Ramos (cell line): ENCODE measurements around the gene CACNG7.
"Not testable (repeated sequence)": the region's sequence is repeated elsewhere in the genome, so short reads cannot be mapped to it uniquely, and the experiment has no call there.

Experiments
- in situ Hi-C: fragments of 300-500 bp; cut with MboI; formaldehyde crosslinking; loops from one replicate; pipeline ENCODE4 v1.14.3; 2022; ENCODE audit warnings: low sequenced_read_pairs; ENCODE audit not compliant: unreplicated experiment

The CACNG7 gene, protein sequence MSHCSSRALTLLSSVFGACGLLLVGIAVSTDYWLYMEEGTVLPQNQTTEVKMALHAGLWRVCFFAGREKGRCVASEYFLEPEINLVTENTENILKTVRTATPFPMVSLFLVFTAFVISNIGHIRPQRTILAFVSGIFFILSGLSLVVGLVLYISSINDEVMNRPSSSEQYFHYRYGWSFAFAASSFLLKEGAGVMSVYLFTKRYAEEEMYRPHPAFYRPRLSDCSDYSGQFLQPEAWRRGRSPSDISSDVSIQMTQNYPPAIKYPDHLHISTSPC

DNA sequence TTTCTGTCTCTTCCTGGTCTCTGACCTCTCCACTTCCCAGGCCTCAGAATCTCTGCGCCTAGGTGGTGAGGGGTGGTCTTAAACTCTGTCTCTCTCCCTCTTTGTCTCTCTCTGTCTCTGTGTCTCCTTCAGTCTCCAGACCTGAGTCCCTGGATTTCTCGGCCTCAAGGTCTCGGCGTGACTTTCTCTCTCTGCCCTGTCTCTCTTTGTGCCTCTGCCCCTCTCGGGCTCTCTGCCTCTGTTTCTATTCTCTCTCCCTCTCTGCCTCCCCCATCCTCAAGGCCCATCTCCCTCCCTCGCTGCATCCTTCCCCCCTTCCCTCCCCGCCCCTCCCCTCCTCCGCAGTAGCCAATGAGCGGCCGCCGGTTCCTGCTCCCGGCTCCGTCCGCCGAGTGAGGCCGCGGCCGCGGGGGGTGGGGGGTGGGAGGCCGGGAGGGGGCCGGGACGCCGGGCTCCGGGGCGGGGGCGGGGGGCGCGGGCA, at the start of gene CACNG7:
CACNG7 (plus strand) TSS at position 344 of the 481 bp plus-strand sequence. CDS start 3,554 bp downstream, outside the sequence.
- in situ Hi-C loops: no loop called here

DNA sequence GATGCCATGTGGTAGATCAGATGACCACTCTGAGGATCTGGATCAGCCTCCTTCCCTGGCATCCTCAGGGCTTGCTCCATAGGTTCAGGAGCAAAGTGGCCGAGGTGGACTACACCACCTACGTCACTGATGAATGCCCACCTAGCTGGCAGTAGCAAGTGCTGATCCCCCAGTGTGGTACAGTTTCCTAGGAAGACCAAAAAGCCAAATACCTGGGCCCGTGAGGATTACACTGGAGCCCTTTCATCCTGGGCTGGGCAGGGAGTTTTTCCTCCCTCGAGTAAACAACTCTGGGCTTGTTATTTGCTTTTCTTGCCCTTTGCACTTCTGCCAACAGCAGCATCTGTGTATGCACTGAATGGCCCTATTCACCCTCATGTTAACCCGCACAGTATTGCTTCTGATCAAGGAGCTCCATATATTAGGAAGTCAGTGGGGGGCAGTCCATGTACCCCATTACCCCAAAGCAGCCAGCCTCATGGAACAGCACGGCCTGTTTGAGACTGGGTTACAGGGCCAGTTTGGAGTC, 44.7 kb upstream of the CACNG7 start:
- in situ Hi-C loops: no loop called here

DNA sequence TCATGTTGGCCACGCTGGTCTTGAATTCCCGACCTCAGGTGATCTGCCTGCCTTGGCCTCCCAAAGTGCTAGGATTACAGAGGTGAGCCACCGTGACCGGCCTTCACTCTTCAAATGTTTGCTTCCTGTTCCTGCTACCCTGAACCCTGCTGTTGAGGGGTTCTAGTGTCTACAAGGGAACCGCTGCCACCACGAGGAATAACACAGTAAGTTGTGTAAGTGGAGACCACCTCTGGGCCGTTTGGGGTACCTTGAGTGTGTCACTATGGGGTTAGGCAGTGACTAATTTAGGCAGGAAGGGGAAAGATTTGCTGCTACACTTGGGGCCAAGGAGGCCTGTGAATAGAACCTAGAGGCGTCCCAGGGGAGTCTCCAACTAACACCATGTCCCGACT, 43.6 kb upstream of the CACNG7 start:
- in situ Hi-C loops: no loop called here

DNA sequence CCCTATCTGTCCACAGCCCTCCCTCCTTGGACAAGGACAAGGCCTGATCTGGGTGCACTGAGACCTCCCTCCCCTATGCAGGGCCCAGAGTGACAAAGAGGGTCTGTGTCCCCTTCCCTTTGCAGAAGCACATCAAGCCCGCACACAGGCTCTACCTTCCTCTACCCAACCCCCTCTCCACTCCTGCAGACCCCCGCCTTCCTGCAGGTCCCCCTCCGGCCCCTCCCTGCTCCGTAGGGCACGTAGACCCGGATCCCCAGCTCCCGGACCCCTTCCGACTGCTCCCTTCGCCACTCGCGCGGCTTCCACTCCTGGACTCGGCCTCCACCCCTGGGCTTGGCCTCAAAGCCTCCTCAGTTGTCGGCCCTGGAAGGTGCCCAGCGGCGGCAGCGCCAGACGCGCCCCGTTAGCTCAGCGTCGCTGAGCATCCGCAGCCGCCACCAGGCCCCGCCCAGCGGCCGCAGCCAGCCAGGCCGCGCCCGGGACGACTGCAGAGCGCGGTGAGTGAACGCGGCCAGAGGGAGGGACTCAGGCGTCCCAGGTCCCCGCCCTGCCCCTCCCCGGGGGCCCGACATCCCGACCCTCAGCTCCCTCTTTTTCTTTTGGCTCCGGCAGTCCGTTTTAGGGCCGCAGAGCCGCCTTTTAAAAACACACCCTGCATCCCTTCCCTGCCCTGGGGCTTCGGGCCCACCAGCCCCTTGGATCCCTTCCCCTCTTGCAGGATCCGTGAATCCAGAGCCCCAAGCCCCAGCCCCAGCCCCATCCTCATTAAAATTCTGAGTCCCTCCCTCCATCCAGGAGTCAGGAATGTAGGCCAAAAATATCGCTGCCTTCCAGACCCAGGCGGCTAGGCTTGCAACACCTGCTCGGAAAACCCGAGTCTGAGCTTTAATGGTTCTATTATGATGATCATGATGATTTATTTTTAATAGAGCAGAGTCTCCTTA, 42.9 kb upstream of the CACNG7 start:
- in situ Hi-C loops: no loop called here

DNA sequence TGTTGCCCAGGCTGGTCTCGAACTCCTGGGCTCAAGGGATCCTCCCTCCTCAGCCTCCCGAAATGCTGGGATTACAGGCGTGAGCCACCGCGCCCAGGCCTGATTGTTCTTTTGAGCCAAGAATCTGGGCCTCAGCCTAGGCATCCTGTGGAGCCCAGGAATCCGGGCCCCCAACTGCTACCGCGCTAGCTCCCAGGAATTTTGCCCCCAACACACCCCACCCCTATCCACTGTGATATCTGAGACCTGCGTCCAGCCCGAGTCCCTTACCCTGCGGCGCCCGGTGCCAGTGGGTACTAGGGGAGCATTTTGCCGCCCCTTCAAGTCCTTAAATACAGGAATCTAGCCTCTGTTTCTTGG, 42.2 kb upstream of the CACNG7 start:
- in situ Hi-C loops: no loop called here

DNA sequence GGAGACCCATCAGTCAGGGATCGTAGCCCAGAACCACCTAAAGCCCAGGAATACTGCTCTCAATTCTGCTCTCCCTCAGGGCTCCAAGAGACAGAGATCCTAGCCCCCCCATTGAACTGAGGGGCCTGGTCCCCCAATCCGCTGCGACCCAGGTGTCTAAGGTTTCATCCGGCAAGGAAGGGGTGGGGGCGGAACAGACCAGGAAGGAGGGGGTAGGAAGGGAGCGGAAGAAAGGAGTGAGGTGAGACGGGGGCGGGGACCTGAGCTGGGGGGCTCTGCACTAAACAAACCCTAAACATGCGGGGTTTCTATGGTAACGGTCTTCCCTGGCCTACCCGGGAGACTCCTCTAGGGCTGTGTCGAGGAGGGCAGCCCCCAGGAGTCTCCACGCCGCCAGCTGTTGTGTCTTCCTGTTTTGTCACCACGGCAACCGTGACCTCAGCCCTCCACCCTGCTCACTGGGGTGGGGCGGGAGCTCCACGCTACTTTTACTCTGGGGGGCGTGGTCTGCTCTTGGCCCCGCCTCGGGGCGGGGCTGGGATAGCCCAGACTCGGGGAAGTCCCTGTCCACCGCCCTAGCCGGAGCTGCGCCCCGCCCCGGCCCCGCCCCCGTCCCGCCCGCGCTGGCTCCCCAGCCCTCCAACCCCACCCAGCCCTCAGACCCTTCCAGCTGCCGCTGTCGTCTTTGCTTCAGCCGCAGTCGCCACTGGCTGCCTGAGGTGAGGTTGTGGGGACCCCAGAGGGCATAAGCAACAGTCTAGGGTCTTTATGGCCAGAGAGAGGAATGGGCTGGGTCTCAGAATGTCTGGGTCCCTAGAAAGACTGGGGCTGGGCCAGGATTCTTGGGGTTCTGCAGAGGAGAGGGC, 41.6 kb upstream of the CACNG7 start, which contains the start of gene MYADM:
MYADM (plus strand) TSS at position 659 of the 866 bp plus-strand sequence. CDS start 5,647 bp downstream, outside the sequence.
- in situ Hi-C loops: no loop called here

DNA sequence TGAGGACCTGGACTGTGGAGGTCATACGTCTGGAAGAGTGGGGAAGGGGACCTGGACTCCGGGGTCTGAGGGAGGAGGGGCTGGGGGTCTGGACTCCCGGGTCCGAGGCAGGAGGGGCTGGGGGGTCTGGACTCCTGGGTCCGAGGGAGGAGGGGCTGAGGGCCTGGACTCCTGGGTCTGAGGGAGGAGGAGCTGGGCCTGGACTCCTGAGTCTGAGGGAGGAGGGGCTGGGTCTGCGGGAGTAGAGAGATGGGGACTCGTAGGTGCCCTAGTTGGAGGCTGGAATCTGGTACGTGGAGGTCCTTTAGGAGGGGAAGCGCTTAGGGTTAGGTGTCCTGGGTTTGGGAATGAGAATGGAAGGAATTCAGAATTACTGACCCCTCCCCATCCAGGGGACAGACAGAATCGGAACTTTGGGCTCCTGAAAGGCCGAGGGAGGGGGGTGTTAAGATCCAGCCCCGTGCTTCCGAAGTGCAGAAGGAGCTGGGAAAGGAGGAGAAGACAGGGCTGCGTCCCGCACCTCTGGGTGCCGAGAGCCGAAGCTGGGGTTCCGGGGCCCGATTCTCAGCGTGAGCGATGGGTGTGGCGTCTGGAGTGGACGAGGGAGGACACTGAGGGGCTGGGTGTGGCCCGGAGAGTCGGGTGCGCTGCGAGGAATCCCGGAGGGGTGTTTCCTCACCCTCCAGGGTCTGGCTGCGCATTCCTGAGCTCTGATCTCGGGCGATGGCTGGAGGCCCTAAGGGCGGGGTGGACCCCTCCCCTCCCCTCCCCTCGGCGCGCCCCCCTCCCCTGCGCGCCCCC, 40.8 kb upstream of the CACNG7 start:
- in situ Hi-C loops: no loop called here

DNA sequence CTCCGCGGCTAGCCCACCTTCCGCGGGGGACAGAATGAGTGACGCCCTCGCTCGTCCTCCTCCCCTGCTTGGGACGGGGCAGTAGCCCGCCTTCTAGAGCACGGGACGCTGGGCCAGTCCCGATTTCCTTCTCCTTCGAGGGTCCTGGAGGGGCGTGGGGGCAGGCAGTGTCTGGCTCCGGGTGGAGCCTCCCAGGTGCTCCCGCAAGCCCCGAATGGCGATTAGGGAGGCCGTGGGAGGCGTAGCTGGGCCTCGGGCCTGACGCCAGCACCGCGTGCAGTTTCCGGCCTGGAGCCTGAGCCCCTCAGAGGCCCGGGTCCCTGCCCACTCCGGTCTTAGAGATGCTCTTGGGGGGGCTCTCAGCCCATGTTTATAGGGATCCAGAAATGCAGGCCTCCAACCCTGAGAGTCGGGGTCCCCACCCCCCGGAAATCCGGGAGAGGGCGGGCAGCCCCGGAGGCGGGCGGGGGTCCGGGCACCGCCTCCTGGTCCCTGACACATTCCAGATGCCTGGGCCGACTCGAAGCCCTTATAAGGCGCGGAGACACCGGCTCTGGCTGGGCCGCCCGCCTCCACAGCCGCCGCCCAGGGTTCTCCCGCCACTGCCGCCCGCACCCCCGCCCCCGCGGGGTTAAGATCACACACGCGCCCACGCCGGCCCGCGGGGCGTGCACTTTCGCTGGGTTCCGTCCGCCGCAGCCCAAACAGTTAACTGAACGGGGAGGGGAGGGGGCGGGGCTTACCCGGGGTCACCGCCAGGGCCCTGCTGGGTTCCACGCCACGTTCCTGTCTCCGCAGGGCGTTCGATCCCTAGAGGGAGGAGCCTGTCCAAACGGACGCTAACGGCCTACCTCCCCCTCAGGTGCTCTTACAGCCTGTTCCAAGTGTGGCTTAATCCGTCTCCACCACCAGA, 39.9 kb upstream of the CACNG7 start:
- in situ Hi-C loops: no loop called here

DNA sequence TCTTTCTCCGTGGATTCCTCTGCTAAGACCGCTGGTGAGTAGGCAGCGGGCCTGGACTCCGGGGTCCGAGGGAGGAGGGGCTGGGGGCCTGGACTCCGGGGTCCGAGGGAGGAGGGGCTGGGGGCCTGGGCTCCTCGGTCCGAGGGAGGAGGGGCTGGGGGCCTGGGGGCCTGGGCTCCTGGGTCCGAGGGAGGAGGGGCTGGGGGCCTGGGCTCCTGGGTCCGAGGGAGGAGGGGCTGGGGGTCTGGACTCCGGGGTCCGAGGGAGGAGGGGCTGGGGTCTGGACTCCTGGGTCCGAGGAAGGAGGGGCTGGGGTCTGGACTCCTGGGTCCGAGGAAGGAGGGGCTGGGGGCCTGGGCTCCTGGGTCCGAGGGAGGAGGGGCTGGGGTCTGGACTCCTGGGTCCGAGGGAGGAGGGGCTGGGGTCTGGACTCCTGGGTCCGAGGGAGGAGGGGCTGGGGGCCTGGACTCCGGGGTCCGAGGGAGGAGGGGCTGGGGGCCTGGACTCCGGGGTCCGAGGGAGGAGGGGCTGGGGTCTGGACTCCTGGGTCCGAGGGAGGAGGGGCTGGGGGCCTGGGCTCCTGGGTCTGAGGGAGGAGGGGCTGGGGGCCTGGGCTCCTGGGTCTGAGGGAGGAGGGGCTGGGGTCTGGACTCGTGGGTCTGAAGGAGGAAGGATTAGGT, 39.1 kb upstream of the CACNG7 start:
- in situ Hi-C loops: not testable (repeated sequence)

DNA sequence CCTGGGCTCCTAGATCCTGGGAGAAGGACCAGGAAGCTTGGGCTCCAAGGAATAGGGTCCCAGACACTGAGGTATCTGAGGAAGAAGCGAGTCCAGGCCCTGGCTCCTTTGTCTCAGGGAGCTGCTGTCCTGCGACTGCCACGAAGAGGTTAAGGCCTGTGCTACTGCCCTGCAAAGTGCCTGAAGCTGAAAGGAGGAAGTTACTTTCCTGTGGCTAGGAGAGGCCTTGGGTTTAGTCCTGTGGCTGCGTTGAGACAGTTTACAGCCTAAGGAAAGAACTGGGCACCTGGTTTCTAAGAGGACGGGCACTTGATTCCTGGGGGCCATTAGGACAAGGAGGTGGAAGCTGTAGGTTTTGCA, 38.6 kb upstream of the CACNG7 start:
- in situ Hi-C loops: no loop called here

DNA sequence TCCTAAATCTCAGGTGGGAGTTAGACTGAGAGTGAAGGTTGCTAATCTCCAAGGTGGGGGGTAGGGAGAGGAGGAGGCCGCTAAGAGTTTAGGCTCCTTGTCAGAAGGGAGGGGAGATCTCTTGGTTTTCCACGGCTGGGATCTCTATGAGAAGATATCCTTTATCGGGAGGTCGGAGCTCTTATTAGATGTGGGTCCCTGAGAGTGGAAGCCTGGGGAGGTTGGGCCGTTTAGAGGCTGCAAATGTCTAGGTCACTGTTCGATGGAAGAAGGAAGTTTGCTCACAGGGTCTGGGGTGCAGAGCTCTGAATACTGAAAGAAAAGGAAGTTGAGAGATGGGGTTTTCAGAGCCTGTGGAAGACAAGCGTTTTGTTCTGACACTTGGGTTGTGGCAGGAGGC, 37.6 kb upstream of the CACNG7 start:
- in situ Hi-C loops: no loop called here

DNA sequence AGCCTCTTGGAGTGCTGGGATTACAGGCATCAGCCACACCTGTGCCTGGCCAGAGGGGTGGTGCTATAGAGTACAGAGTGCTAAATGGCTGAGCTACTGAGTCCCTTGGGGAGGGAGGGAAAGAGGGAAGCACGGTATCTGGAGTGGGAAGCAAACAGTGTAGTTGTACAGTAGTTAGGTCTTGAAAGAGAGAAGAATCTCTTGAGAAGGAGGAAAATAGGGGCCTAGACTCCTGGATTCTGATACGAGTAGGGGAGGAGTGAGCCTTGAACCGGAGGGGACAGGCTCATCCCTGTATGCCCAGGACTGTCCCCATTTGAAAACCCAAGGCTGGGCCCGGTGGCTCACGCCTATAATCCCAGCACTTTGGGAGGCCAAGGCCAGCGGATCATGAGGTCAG, 36.3 kb upstream of the CACNG7 start:
- in situ Hi-C loops: no loop called here

DNA sequence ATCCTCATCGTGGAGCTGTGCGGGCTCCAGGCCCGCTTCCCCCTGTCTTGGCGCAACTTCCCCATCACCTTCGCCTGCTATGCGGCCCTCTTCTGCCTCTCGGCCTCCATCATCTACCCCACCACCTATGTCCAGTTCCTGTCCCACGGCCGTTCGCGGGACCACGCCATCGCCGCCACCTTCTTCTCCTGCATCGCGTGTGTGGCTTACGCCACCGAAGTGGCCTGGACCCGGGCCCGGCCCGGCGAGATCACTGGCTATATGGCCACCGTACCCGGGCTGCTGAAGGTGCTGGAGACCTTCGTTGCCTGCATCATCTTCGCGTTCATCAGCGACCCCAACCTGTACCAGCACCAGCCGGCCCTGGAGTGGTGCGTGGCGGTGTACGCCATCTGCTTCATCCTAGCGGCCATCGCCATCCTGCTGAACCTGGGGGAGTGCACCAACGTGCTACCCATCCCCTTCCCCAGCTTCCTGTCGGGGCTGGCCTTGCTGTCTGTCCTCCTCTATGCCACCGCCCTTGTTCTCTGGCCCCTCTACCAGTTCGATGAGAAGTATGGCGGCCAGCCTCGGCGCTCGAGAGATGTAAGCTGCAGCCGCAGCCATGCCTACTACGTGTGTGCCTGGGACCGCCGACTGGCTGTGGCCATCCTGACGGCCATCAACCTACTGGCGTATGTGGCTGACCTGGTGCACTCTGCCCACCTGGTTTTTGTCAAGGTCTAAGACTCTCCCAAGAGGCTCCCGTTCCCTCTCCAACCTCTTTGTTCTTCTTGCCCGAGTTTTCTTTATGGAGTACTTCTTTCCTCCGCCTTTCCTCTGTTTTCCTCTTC, 35.1 kb upstream of the CACNG7 start:
- in situ Hi-C loops: no loop called here

DNA sequence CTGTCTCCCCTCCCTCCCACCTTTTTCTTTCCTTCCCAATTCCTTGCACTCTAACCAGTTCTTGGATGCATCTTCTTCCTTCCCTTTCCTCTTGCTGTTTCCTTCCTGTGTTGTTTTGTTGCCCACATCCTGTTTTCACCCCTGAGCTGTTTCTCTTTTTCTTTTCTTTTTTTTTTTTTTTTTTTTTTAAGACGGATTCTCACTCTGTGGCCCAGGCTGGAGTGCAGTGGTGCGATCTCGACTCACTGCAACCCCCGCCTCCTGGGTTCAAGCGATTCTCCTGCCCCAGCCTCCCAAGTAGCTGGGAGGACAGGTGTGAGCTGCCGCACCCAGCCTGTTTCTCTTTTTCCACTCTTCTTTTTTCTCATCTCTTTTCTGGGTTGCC, 34.5 kb upstream of the CACNG7 start:
- in situ Hi-C loops: no loop called here

DNA sequence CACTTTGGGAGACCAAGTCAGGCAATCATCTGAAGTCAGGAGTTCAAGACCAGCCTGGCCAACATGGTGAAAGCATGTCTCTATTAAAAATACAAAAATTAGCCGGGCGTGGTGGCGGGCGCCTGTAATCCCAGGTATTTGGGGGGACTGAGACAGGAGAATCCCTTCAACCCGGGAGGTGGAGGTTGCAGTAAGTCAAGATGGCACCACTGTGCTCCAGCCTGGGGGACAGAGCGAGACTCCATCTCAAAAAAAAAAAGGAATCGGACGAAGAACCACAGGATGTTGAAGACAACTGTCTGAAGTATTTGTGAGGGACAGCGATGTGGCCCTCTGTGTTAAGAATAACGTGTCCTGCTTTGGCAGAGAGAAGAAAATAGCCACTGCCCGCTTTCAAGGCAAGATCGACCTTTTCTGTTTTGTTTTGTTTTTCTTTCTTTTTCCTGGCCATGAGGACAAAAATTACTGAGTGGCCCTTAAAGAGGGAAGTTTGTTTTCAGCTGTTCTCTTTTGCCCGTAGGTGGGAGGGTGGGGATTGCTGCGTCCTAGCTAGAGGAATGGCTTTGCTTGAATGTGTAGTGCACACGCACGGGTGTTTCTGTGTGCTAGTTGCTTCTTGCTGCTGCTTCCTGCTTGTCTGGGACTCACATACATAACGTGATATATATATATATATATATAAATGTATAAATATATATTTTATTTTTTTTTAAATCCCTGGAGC, 33.3 kb upstream of the CACNG7 start:
- in situ Hi-C loops: no loop called here

DNA sequence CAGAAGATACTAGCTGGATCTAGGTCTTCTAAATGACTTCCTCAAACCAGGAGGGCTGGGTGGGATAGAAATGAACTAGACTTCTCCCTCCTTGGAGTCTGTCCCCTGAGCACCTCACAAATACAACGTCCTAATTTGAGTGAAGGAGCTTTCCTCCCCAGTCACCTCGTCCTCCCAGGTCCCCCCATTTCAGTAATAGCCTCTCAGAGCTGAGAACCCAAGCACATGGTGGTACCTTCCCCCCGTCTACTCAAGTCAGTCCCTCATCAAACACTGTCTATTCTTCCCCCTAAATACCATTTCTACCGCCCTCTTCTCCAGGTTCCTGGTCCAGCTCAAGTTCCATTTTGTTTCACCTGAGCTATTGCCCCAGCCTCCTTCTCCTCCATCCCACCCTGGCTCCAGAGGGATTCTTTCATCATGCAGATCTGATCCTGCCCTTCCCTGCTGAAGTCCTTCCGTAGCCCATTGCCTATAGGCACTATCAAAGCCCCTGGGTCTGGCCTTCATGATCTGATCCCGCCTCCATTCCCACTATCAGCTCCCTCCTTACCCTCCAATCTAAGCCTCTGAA, 32.3 kb upstream of the CACNG7 start:
- in situ Hi-C loops: no loop called here
